Measurements from ENCODE around the gene RPS26. TPM values are rescaled to one million over a fixed set of nuclear protein-coding genes. Genes with fewer than 3 reads are reported as not detected.

RPS26 gene
- total and polyA plus RNA-seq, 2 of the 13 experiments (the other 11 are each of a cell fraction or from before 2014, with no cell fraction given) = 150 to 421 TPM

- TF ChIP-seq ZBTB43 (CRISPR knock-in tag; conservative IDR thresholded peaks at IDR 0.05) (peak; percentile 99), ISX (CRISPR knock-in tag; conservative IDR thresholded peaks at IDR 0.05) (0 out of 2 replicates have a peak, but pooled peaks have one; percentile 62), REST (IDR thresholded peaks at IDR 0.05; ENCODE audit: borderline replicate concordance in 1 of 2, low read depth in 1 of 2, low read length in 2 of 2) (peak in 1 of 2 experiments; percentile 74; a peak in 1 of 4 replicates), IRF1 (CRISPR knock-in tag; IDR thresholded peaks at IDR 0.05; ENCODE audit: low read depth) (0 out of 2 replicates have a peak, but pooled peaks have one; percentile 24), ZNF678 (CRISPR knock-in tag; IDR thresholded peaks at IDR 0.05) (peak; percentile 93), HOMEZ (CRISPR knock-in tag; IDR thresholded peaks at IDR 0.05; ENCODE audit: low read depth) (peak; percentile 88), CREBL2 (CRISPR knock-in tag; IDR thresholded peaks at IDR 0.05; ENCODE audit: borderline replicate concordance) (no peak), ZNF850 (CRISPR knock-in tag; conservative IDR thresholded peaks at IDR 0.05) (no peak), HDAC2 (CRISPR knock-in tag; IDR thresholded peaks at IDR 0.05) (peak; percentile 98), CSRNP2 (CRISPR knock-in tag; conservative IDR thresholded peaks at IDR 0.05; ENCODE audit: low read depth) (no peak), TARDBP (CRISPR knock-in tag; IDR thresholded peaks at IDR 0.05) (peak; percentile 99), RFX3 (CRISPR knock-in tag; IDR thresholded peaks at IDR 0.05) (0 out of 2 replicates have a peak, but pooled peaks have one; percentile 22), SATB2 (CRISPR knock-in tag; IDR thresholded peaks at IDR 0.05) (no peak), JUN (CRISPR knock-in tag; IDR thresholded peaks at IDR 0.05) (peak; percentile 83), PAF1 (CRISPR knock-in tag; IDR thresholded peaks at IDR 0.05) (no peak), ZBTB34 (CRISPR knock-in tag; IDR thresholded peaks at IDR 0.05) (peak; percentile 69), NFYC (CRISPR knock-in tag; IDR thresholded peaks at IDR 0.05) (peak; percentile 53; the same call in 1 of the 2 replicates)
These were observed 40.0 kb downstream of the RPS26 start (continued) for GRCh38 chr12:56081393-56082347.
